Lower lobe of right lung (tissue), 2 donors: ENCODE results near the gene GPD2. TPM values are rescaled to one million over a fixed set of nuclear protein-coding genes. Genes with fewer than 3 reads are reported as not detected.

Experiments
- ATAC-seq, 2 donors: fragments of 200-7000 bp; cut with Tn5 transposase; one replicate each; pipeline ENCODE4 v1.9.1; 2020 to 2022; ENCODE audit warnings: mild to moderate bottlenecking in 2 of 2, moderate library complexity in 2 of 2
- DNase-seq: peaks from one replicate; pipeline ENCODE4 v3.0.0-alpha.2; 2020
- H3K27ac ChIP-seq: fragments of 200-600 bp; one replicate; pipeline ENCODE4 v1.8.0; 2022
- H3K27me3 ChIP-seq: fragments of 200-600 bp; one replicate; pipeline ENCODE4 v1.8.0; 2022; ENCODE audit warnings: low read depth
- H3K36me3 ChIP-seq: fragments of 200-600 bp; one replicate; pipeline ENCODE4 v1.8.0; 2022; ENCODE audit warnings: mild to moderate bottlenecking
- H3K4me1 ChIP-seq: fragments of 200-600 bp; one replicate; pipeline ENCODE4 v1.8.0; 2022
- H3K4me3 ChIP-seq: fragments of 200-600 bp; one replicate; pipeline ENCODE4 v1.8.0; 2022; ENCODE audit warnings: mild to moderate bottlenecking
- H3K9me3 ChIP-seq: fragments of 200-600 bp; one replicate; pipeline ENCODE4 v1.8.0; 2022
- CTCF ChIP-seq: fragments of 200-600 bp; IDR thresholded peaks from one replicate; pipeline ENCODE4 v1.8.0; 2022; ENCODE audit warnings: antibody characterized with exemption, mild to moderate bottlenecking
- intact Hi-C: fragments of 100-400 bp; cut with DNase I; formaldehyde crosslinking; loops from one replicate; pipeline ENCODE4 v1.11.0; 2022
- total RNA-seq: library from RNA; stranded (reverse); fragmentation: NEBNext Ultra II Directional; extraction: Animal tissue kit (Norgen Biotek cat#: 25700); gene quantifications from one replicate; pipeline ENCODE4 v1.2.1, GENCODE V29; 2021
- donor health status: DM: no; HTN: yes; CAD: no; lungs with severe emphysema.

GPD2 gene
- total RNA-seq, 1 donor from 2014 or later: 50.4 TPM

- no peak for TF ChIP-seq CTCF
- Histone ChIP-seq H3K27me3 (no peaks in the 10 kb centered on the region), H3K36me3 (no peaks in the 10 kb centered on the region), H3K4me3 (no peak overlapping the region), H3K4me1 (no peaks in the 10 kb centered on the region), H3K9me3 (peaks cover 4% of the 10 kb centered on the region), H3K27ac (no peak overlapping the region)
- ATAC-seq (peak; percentile 12 to 50), DNase-seq (no peak)
- intact Hi-C loops: no loop called here
Observed at GRCh38 chr2:156625360-156626170, 189.4 kb downstream of the GPD2 start.

- Histone ChIP-seq H3K9me3 (peaks cover 4% of the 10 kb centered on the region), H3K27ac (no peak overlapping the region), H3K27me3 (no peaks in the 10 kb centered on the region), H3K36me3 (no peaks in the 10 kb centered on the region), H3K4me1 (no peaks in the 10 kb centered on the region), H3K4me3 (no peak overlapping the region)
- ATAC-seq: no peak
- TF ChIP-seq CTCF: no peak
- intact Hi-C loops: no loop called here
- no peak for DNase-seq
Observed at GRCh38 chr2:156626931-156627330, 190.8 kb downstream of the GPD2 start.

GRCh38 chr2:156630579-156631337 lies 194.6 kb downstream of the GPD2 start:
- Histone ChIP-seq H3K27me3 (no peaks in the 10 kb centered on the region), H3K4me3 (no peak overlapping the region), H3K36me3 (no peaks in the 10 kb centered on the region), H3K4me1 (no peaks in the 10 kb centered on the region), H3K9me3 (no peaks in the 10 kb centered on the region), H3K27ac (no peak overlapping the region)
- intact Hi-C loops: no loop called here
- DNase-seq (no peak), ATAC-seq (no peak)
- no peak for TF ChIP-seq CTCF

GRCh38 chr2:156635646-156636045 lies 199.5 kb downstream of the GPD2 start:
- ATAC-seq (no peak), DNase-seq (no peak)
- no peak overlapping the region for H3K4me3 ChIP-seq
- no peaks in the 10 kb centered on the region for H3K27me3 ChIP-seq
- intact Hi-C loops: no loop called here
- H3K36me3 ChIP-seq: no peaks in the 10 kb centered on the region
- no peak for TF ChIP-seq CTCF
- H3K27ac ChIP-seq: no peak overlapping the region
- no peaks in the 10 kb centered on the region for H3K9me3 ChIP-seq
- H3K4me1 ChIP-seq: no peaks in the 10 kb centered on the region

Other genes starting within 250 kb of the GPD2 start
- gene NR4A2, start 103.7 kb upstream of the GPD2 start, total RNA-seq: 4.0 TPM